ENCODE measurements around the gene IFT25.
A peak's percentile ranks its signal among the peaks of the same experiment; 100 is the strongest.

Gene IFT25

GRCh38 chr1:53927376-53927881, 18.1 kb downstream of the IFT25 start:
- DNase-seq: no peak

GRCh38 chr1:53919675-53920066, 25.8 kb downstream of the IFT25 start:
- DNase-seq: no peak

- no peak for DNase-seq
Measured at GRCh38 chr1:53918343-53918742, 27.2 kb downstream of the IFT25 start.

GRCh38 chr1:53913352-53914033, 32.0 kb downstream of the IFT25 start:
- DNase-seq: no peak

- DNase-seq: no peak
Measured at GRCh38 chr1:53911442-53911841, 34.1 kb downstream of the IFT25 start.

GRCh38 chr1:53909946-53910345, 35.6 kb downstream of the IFT25 start:
- DNase-seq: no peak

GRCh38 chr1:53906121-53906520, 39.4 kb downstream of the IFT25 start:
- DNase-seq: no peak

GRCh38 chr1:53905509-53905908, 40.0 kb downstream of the IFT25 start:
- DNase-seq: no peak

GRCh38 chr1:53902235-53903138, 43.0 kb downstream of the IFT25 start:
- DNase-seq: no peak

- DNase-seq: no peak
Measured at GRCh38 chr1:53899708-53900107, 45.8 kb downstream of the IFT25 start.

- DNase-seq: no peak
Measured at GRCh38 chr1:53899206-53899628, 46.3 kb downstream of the IFT25 start.

- DNase-seq: no peak
Measured at GRCh38 chr1:53896635-53897229, 48.8 kb downstream of the IFT25 start.

- DNase-seq: no peak
Measured at GRCh38 chr1:53895421-53895820, 50.1 kb downstream of the IFT25 start.

- no peak for DNase-seq
Measured at GRCh38 chr1:53894644-53895043, 50.9 kb downstream of the IFT25 start.

- no peak for DNase-seq
Measured at GRCh38 chr1:53893999-53894636, 51.4 kb downstream of the IFT25 start, which contains the start of gene DIO1. TSS of gene DIO1 (plus strand) at chr1:53894187. CDS start at chr1:53894211, 24 bp downstream.

- DNase-seq: no peak
Measured at GRCh38 chr1:53892911-53893310, 52.6 kb downstream of the IFT25 start.

GRCh38 chr1:53891678-53892077, 53.8 kb downstream of the IFT25 start:
- no peak for DNase-seq

- DNase-seq: no peak
Measured at GRCh38 chr1:53891018-53891417, 54.5 kb downstream of the IFT25 start.

GRCh38 chr1:53890522-53890941, 55.0 kb downstream of the IFT25 start:
- DNase-seq: no peak

- peak; percentile 77 for DNase-seq
Measured at GRCh38 chr1:53889304-53890298, 55.9 kb downstream of the IFT25 start, which contains the start of gene YIPF1. TSS of gene YIPF1 (minus strand) at chr1:53889797. CDS start at chr1:53888937, 860 bp downstream.

- no peak for DNase-seq
Measured at GRCh38 chr1:53888681-53889080, 56.8 kb downstream of the IFT25 start.

All from T-helper 9 cell (primary cell).